WERI-Rb-1 (cell line): ENCODE measurements around the gene SORL1.

Experiments used
- DNase-seq: peaks from one replicate; pipeline ENCODE4 v3.0.0-alpha.2; 2020
- H3K27ac ChIP-seq: fragments of 250-450 bp; sonication (Bioruptor Pico); 2 replicates; pipeline ENCODE4 v1.5.1; 2020; ENCODE audit warnings: mild to moderate bottlenecking, moderate library complexity
- H3K27me3 ChIP-seq: fragments of 250-450 bp; sonication (Bioruptor Pico); 2 replicates; pipeline ENCODE4 v1.5.1; 2021; ENCODE audit warnings: mild to moderate bottlenecking, low read depth, moderate library complexity; ENCODE audit not compliant: insufficient read depth, severe bottlenecking
- H3K36me3 ChIP-seq: fragments of 250-450 bp; sonication (Bioruptor Pico); 2 replicates; pipeline ENCODE4 v1.5.1; 2020; ENCODE audit warnings: mild to moderate bottlenecking, moderate library complexity
- H3K4me3 ChIP-seq: 2 replicates; pipeline ENCODE4 v1.5.1; 2011; ENCODE audit warnings: low read depth, mild to moderate bottlenecking, control low read depth, low read length
- H3K9me3 ChIP-seq: fragments of 250-450 bp; sonication (Bioruptor Pico); 2 replicates; pipeline ENCODE4 v1.5.1; 2021; ENCODE audit warnings: mild to moderate bottlenecking, moderate library complexity; ENCODE audit not compliant: severe bottlenecking
- CTCF ChIP-seq: IDR thresholded peaks from 2 replicates; pipeline ENCODE4 v1.5.1; 2011; ENCODE audit warnings: low read depth, mild to moderate bottlenecking, control low read depth, inconsistent platforms, low read length

SORL1 gene

DNA sequence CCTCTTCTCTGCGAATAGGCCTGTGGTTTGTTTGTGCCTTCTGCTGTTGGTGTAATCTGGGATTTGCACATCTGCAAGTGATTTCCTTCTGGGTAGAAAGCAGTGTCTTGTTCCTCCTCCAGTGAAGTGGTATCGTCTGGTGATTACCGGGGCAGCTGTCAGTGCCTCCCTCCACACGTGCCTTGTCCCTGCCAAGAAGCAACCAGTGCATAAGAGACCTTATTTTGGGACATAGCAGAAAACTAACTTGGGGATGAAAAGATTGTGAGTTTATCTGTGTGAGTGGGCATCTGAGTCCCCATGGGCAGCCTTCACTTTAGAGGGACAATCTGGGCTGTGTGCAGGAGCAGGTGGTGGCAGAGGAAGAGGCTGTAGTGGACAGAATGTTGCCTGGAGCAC is 72.1 kb downstream of the SORL1 start:
- no peak overlapping the region for H3K27ac ChIP-seq
- TF ChIP-seq CTCF: no peak
- DNase-seq: no peak
- H3K27me3 ChIP-seq: no peaks in the 10 kb centered on the region
- no peak overlapping the region for H3K4me3 ChIP-seq
- no peaks in the 10 kb centered on the region for H3K36me3 ChIP-seq
- peaks cover 3% of the 10 kb centered on the region for H3K9me3 ChIP-seq

GRCh38 chr11:121525376-121525775 is 73.3 kb downstream of the SORL1 start:
- Histone ChIP-seq H3K27ac (no peak overlapping the region), H3K4me3 (no peak overlapping the region), H3K27me3 (no peaks in the 10 kb centered on the region), H3K36me3 (no peaks in the 10 kb centered on the region), H3K9me3 (peaks cover 3% of the 10 kb centered on the region)
- no peak for TF ChIP-seq CTCF
- DNase-seq: no peak

DNA sequence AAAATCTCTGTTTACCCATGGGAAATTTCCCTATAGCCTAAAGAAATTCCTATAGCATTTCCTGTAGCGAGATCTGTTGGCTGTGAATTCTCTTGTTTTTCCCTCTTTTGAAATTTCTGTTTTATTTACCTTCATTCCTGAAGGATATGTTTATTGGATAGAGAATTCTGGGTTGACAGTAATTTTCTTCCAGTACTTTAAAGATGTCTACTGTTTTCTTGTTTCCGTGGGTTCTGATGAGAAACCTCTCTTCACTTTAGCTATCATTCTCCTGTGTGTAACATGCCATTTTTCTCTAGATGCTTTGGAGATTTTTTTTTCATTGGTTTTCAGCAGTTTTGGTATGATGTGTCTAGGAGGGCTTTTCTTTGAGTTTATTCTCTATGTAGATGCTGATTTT is 78.1 kb downstream of the SORL1 start:
- no peak overlapping the region for H3K27ac ChIP-seq
- no peak for TF ChIP-seq CTCF

GRCh38 chr11:121533601-121534000 is 81.5 kb downstream of the SORL1 start:
- Histone ChIP-seq H3K9me3 (no peaks in the 10 kb centered on the region), H3K27me3 (no peaks in the 10 kb centered on the region), H3K27ac (no peak overlapping the region), H3K4me3 (no peak overlapping the region), H3K36me3 (no peaks in the 10 kb centered on the region)
- no peak for DNase-seq
- no peak for TF ChIP-seq CTCF

More for the DNA sequence above, 78.1 kb downstream of the SORL1 start:
- H3K36me3 ChIP-seq: no peaks in the 10 kb centered on the region
- H3K4me3 ChIP-seq: no peak overlapping the region
- no peaks in the 10 kb centered on the region for H3K9me3 ChIP-seq
- DNase-seq: no peak
- H3K27me3 ChIP-seq: no peaks in the 10 kb centered on the region

GRCh38 chr11:121534131-121535093 is 82.3 kb downstream of the SORL1 start:
- Histone ChIP-seq H3K9me3 (no peaks in the 10 kb centered on the region), H3K4me3 (no peak overlapping the region), H3K36me3 (no peaks in the 10 kb centered on the region), H3K27ac (no peak overlapping the region), H3K27me3 (no peaks in the 10 kb centered on the region)
- peak; percentile 66 for TF ChIP-seq CTCF
- DNase-seq: peak; percentile 42
